ENCODE results near the gene EARS2. TPM values are rescaled to one million over a fixed set of nuclear protein-coding genes. Genes with fewer than 3 reads are reported as not detected.
A peak's percentile ranks its signal among the peaks of the same experiment; 100 is the strongest.
"Not testable (repeated sequence)": the region's sequence is repeated elsewhere in the genome, so short reads cannot be mapped to it uniquely, and the experiment has no call there.

The EARS2 gene
- total RNA-seq, 2 experiments from 2014 or later, result 9.3 to 11.0 TPM

DNA sequence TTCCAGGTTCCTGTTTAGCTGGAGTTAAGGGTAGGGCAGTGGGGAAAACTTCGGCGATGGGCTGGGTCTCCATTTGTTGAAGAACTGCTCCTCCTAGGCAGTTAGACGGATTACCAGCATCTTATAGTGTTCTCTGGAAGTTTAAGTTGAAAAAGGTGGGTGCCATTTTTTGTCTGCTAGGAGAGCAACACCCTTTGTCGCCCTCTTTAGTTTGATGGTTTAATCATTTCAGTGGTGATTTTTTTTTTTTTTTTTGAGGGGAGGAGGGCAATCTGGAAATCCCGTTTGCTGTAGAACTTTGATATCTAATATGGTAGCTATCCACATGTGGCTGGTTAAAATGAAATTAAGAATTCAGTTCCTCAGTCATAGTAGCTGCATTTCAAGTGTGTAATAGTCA, 4.4 kb upstream of the EARS2 start:
- Mint-ChIP-seq H3K27me3 (no peaks in the 10 kb centered on the region), H3K4me3 (no peak overlapping the region), H3K4me1 (peaks cover 33% of the 10 kb centered on the region), H3K9me3 (no peaks in the 10 kb centered on the region), H3K36me3 (ENCODE audit: low read depth) (peaks cover 52% of the 10 kb centered on the region), H3K27ac (no peak overlapping the region)
- DNase-seq, result no peak
- POLR2A ChIA-PET, result interaction anchor here (1.3 kb wide), 1 partner anchor 35 kb away, joined by 3 read pairs; the partner anchor contains the start of gene NDUFAB1
- CTCF ChIA-PET, result interaction anchor here (0.9 kb wide), 1 partner anchor 57 kb away, joined by 3 read pairs; no protein-coding TSS in a partner anchor

DNA sequence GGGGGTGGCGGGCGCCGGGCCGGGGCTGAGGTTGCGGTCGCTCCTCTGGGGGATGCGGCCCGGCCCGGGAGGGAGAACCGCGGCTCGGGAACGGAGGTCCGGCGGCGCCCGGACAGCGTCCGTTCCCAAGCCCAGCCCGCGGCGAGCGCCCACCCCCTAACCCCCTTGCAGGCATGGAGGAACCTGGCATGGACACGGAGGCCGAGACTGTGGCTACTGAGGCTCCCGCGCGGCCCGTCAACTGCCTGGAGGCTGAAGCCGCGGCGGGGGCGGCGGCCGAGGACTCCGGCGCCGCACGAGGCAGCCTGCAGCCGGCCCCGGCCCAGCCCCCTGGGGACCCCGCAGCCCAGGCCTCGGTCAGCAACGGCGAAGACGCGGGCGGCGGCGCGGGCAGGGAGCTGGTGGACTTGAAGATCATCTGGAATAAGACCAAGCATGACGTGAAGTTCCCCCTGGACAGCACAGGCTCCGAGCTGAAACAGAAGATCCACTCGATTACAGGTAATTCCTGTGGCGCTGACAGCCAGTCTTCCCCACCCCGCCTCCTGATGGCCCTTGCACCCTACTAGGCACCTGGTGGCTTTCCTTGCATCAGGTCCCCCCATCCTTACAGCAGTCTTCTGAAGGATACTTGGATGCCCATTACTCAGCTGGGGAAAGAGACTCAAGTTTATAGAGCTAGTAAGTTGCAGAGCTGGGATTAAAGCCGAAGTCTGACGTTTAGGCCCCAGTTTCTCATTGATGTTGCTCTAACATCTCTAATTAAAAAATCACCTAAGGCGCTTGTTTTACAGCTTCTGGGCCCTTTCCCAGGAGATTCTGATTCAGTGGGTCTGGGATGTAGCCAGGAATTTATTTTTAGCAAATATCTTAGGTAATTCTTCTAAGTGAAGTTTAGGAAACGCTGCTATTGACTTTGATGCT, 891 bp upstream of the EARS2 start:
- peaks cover 33% of the 10 kb centered on the region for H3K36me3 Mint-ChIP-seq (ENCODE audit: low read depth)
- H3K9me3 Mint-ChIP-seq, result no peaks in the 10 kb centered on the region
- ChIA-PET POLR2A (interaction anchor here (0.7 to 3.3 kb wide), 14 partner anchors 11 to 1172 kb away, joined by 3 to 23 read pairs (median 4); partner anchors contain the start of genes COG7, DCTN5, GGA2 and PALB2), CTCF (interaction anchor here (0.6 to 2.7 kb wide), 14 partner anchors 11 to 284 kb away, joined by 3 to 17 read pairs (median 4); partner anchors contain the start of genes COG7, NDUFAB1 and PLK1)
- no peaks in the 10 kb centered on the region for H3K27me3 Mint-ChIP-seq
- H3K27ac Mint-ChIP-seq, result peak overlapping the region; percentile 81
- H3K4me3 Mint-ChIP-seq, result peak overlapping the region; percentile 87
- H3K4me1 Mint-ChIP-seq, result peaks cover 45% of the 10 kb centered on the region
- DNase-seq, result peak; percentile 28

DNA sequence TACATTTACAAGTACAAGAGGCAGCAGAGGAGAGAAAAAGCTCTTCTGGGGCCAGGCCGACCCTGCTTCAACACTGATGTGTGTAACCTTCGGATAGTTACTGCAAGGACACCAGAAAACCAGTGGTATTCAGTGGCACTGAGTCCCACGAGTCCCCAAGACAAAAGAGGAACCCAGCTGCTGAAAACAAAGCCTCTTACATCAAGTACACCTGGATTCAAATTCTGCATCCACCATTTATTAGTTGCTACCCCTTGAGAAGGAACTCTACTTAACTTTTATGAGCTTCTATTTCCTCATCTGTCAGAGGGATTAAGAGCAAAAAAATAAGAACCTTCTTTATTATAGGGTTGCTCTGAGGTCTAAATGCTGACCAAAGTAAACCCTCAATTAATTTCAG, 2.6 kb downstream of the EARS2 start:
- ChIA-PET CTCF (interaction anchor here (1.6 to 1.8 kb wide), 2 partner anchors 119 to 121 kb away, joined by 5 to 7 read pairs; no protein-coding TSS in a partner anchor), POLR2A (interaction anchor here (0.7 to 1.8 kb wide), 3 partner anchors 9 to 51 kb away, joined by 3 to 9 read pairs (median 3); partner anchors contain the start of gene GGA2)
- H3K27ac Mint-ChIP-seq, result no peak overlapping the region

DNA sequence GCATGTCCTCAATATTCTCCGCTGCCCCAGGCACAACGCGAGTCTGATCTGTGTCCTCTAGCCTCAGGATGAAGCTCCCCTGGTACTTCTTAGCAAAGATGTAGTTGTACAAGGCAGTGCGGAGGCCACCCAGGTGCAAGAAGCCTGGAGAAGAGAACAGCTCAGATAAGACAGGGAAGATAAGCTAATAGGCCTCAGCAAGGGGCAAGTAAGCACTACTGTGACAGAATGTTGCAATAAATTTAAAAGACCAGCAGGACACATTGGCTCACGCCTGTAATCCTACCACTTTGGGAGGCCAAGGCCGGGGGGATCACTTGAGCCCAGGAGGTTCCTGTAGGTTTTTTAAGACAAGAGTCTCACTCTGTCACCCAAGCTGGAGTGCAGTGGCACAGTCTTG, 5.0 kb downstream of the EARS2 start:
- Mint-ChIP-seq H3K36me3 (ENCODE audit: low read depth) (peaks cover 15% of the 10 kb centered on the region), H3K27me3 (no peaks in the 10 kb centered on the region)

More for the DNA sequence above, 2.6 kb downstream of the EARS2 start:
- peaks cover 32% of the 10 kb centered on the region for H3K4me1 Mint-ChIP-seq
- peaks cover 14% of the 10 kb centered on the region for H3K36me3 Mint-ChIP-seq (ENCODE audit: low read depth)
- no peaks in the 10 kb centered on the region for H3K27me3 Mint-ChIP-seq
- H3K4me3 Mint-ChIP-seq, result no peak overlapping the region
- no peaks in the 10 kb centered on the region for H3K9me3 Mint-ChIP-seq
- DNase-seq, result no peak

GRCh38 chr16:23549938-23550337, 7.2 kb downstream of the EARS2 start:
- ChIA-PET CTCF (interaction anchor here (1.2 kb wide), 1 partner anchor 10 kb away, joined by 3 read pairs; no protein-coding TSS in a partner anchor), POLR2A (no interaction called here)
- H3K4me1 Mint-ChIP-seq, result no peaks in the 10 kb centered on the region
- DNase-seq, result no peak
- H3K9me3 Mint-ChIP-seq, result no peaks in the 10 kb centered on the region
- H3K27me3 Mint-ChIP-seq, result no peaks in the 10 kb centered on the region
- peaks cover 22% of the 10 kb centered on the region for H3K36me3 Mint-ChIP-seq (ENCODE audit: low read depth)
- H3K4me3 Mint-ChIP-seq, result no peak overlapping the region
- H3K27ac Mint-ChIP-seq, result no peak overlapping the region

More for the DNA sequence above, 5.0 kb downstream of the EARS2 start:
- ChIA-PET POLR2A (no interaction called here), CTCF (interaction anchor here (1.0 kb wide), 1 partner anchor 118 kb away, joined by 3 read pairs; no protein-coding TSS in a partner anchor)
- peaks cover 18% of the 10 kb centered on the region for H3K4me1 Mint-ChIP-seq
- no peak overlapping the region for H3K27ac Mint-ChIP-seq
- no peaks in the 10 kb centered on the region for H3K9me3 Mint-ChIP-seq
- no peak overlapping the region for H3K4me3 Mint-ChIP-seq
- no peak for DNase-seq

DNA sequence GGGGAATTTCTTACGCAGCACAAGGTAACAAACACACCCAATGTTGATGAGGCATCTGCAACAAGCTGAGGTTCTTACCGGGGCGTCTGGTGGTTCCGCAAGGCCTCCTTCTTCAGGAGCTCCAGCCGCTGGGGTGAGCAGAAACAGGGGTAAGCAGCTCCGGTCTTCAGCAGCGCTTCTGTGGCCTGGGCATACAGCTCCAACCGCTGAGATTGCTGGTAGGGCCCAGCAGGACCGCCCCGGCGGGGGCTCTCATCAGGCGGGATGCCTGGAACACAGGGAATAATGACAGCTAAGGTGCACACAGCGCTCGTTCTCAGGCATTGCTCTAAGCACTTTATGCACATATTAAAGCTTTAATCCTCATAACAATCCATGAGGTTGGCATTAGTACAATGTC, 12.7 kb downstream of the EARS2 start:
- no peak for DNase-seq
- Mint-ChIP-seq H3K9me3 (no peaks in the 10 kb centered on the region), H3K4me1 (no peaks in the 10 kb centered on the region), H3K27ac (no peak overlapping the region), H3K27me3 (no peaks in the 10 kb centered on the region), H3K36me3 (ENCODE audit: low read depth) (peaks cover 21% of the 10 kb centered on the region), H3K4me3 (no peak overlapping the region)
- CTCF ChIA-PET, result interaction anchor here (1.5 kb wide), 1 partner anchor 109 kb away, joined by 5 read pairs; no protein-coding TSS in a partner anchor
- POLR2A ChIA-PET, result interaction anchor here (2.8 kb wide), 1 partner anchor 12 kb away, joined by 7 read pairs; the partner anchor contains the start of genes EARS2 and UBFD1

GRCh38 chr16:23540817-23541178, 16.4 kb downstream of the EARS2 start:
- H3K4me3 Mint-ChIP-seq; H3K27me3 Mint-ChIP-seq; H3K4me1 Mint-ChIP-seq; CTCF ChIA-PET; H3K9me3 Mint-ChIP-seq; H3K27ac Mint-ChIP-seq; H3K36me3 Mint-ChIP-seq (ENCODE audit: low read depth); DNase-seq: not testable (repeated sequence)
- POLR2A ChIA-PET, result interaction anchor here (1.2 kb wide), 1 partner anchor 15 kb away, joined by 3 read pairs; no protein-coding TSS in a partner anchor

GRCh38 chr16:23539984-23540816, 16.9 kb downstream of the EARS2 start:
- CTCF ChIA-PET, result interaction anchor here (1.2 to 2.1 kb wide), 3 partner anchors 10 to 105 kb away, joined by 3 to 8 read pairs (median 4); no protein-coding TSS in a partner anchor
- POLR2A ChIA-PET, result interaction anchor here (1.2 kb wide), 1 partner anchor 16 kb away, joined by 3 read pairs; no protein-coding TSS in a partner anchor
- peaks cover 6% of the 10 kb centered on the region for H3K36me3 Mint-ChIP-seq (ENCODE audit: low read depth)

GRCh38 chr16:23538919-23539278, 18.3 kb downstream of the EARS2 start:
- Mint-ChIP-seq H3K4me1 (peaks cover 7% of the 10 kb centered on the region), H3K36me3 (ENCODE audit: low read depth) (peaks cover 11% of the 10 kb centered on the region), H3K27me3 (no peaks in the 10 kb centered on the region), H3K9me3 (no peaks in the 10 kb centered on the region), H3K27ac (no peak overlapping the region), H3K4me3 (no peak overlapping the region)
- ChIA-PET CTCF (interaction anchor here (0.6 to 2.1 kb wide), 5 partner anchors 17 to 339 kb away, joined by 3 to 8 read pairs (median 4); no protein-coding TSS in a partner anchor), POLR2A (no interaction called here)
- DNase-seq, result no peak

More at GRCh38 chr16:23539984-23540816, 16.9 kb downstream of the EARS2 start:
- no peaks in the 10 kb centered on the region for H3K9me3 Mint-ChIP-seq
- no peak for DNase-seq
- no peak overlapping the region for H3K27ac Mint-ChIP-seq
- H3K4me3 Mint-ChIP-seq, result no peak overlapping the region
- H3K27me3 Mint-ChIP-seq, result no peaks in the 10 kb centered on the region
- peaks cover 7% of the 10 kb centered on the region for H3K4me1 Mint-ChIP-seq

GRCh38 chr16:23537390-23537789, 19.8 kb downstream of the EARS2 start:
- no peaks in the 10 kb centered on the region for H3K9me3 Mint-ChIP-seq
- POLR2A ChIA-PET, result no interaction called here
- no peak overlapping the region for H3K4me3 Mint-ChIP-seq
- CTCF ChIA-PET, result interaction anchor here (1.7 kb wide), 1 partner anchor 20 kb away, joined by 4 read pairs; the partner anchor contains the start of gene UBFD1
- peak overlapping the region; percentile 16 for H3K27ac Mint-ChIP-seq
- H3K27me3 Mint-ChIP-seq, result no peaks in the 10 kb centered on the region
- no peak for DNase-seq
- H3K4me1 Mint-ChIP-seq, result peaks cover 7% of the 10 kb centered on the region
- H3K36me3 Mint-ChIP-seq (ENCODE audit: low read depth), result peaks cover 15% of the 10 kb centered on the region

DNA sequence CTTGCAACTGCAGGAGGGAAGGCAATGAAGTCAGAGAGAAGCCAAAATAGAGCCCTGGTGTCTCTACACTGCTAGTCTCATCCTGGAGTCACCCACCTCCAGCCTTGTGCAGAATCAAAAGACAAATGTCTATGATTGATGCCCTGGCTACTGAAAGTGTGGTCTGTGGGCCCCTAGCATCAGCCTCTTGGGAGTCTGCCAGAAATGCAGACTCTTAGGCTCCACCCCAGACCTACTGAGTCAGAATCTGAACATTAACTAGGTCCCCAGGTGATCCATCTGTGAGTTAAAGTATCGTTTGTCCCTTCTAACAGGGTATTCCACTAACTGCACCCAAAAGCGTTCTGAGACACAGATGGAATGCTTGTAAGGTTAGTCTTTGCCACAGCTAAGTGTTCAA, 21.2 kb downstream of the EARS2 start:
- Mint-ChIP-seq H3K36me3 (ENCODE audit: low read depth) (peaks cover 12% of the 10 kb centered on the region), H3K4me1 (peaks cover 7% of the 10 kb centered on the region), H3K9me3 (no peaks in the 10 kb centered on the region), H3K27me3 (no peaks in the 10 kb centered on the region), H3K27ac (no peak overlapping the region), H3K4me3 (no peak overlapping the region)
- no peak for DNase-seq
- ChIA-PET CTCF (no interaction called here), POLR2A (no interaction called here)

Data from activated CD4-positive, alpha-beta memory T cell treated with anti-CD3 and anti-CD28 coated beads, Interleukin-2, amount 10 ng/mL, durations not matched to agents 7 days and 5 days (primary cell).